Measurements from ENCODE around the gene URAD. TPM values are rescaled to one million over a fixed set of nuclear protein-coding genes. Genes with fewer than 3 reads are reported as not detected.

URAD gene
- total RNA-seq, 1 experiment from 2014 or later: not detected

DNA sequence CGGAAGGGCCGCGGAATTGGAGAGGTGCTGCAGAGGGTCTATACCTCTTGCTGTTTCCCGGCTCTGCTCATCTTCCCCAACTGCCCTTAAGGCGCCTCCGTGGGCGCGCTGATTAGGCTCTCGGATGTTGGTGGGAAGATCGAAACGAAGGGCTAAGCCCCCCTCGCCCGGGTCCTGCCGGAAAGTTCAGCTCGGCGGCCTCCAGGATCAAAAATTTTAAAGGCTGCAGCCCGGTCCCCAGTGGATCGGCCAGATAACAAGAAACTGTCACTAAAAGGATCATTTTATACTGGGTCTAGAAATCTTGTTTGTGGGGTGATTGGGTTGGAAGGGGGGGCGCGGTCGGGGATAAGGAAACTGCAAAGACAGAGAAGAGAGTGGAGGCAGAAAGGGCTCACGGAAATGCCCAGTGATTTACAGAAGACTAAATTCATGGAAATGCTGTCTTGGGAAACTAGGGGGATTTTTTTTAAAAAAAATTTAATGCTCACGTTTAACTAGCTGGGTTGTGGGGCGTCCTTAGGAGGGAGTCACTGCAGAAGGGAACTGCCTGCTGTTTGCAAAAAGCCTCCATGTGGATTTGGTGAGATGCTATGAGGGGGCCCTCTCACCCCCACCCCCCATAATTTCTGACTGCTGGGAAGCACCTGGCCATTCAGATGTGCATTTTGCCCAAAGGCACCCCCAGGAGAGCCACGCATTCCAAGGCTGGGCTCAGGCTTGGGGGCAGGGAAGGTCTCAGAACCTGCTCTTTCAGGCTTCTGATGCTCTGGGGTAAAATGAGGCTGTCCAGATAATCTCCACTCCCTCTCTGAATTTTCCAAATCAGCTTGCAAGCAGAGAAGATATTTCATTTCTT, 27.0 kb downstream of the URAD start:
- peaks cover 28% of the 10 kb centered on the region for H3K4me1 ChIP-seq (ENCODE audit: insufficient read depth, low read length)
- no peaks in the 10 kb centered on the region for H4K20me1 ChIP-seq (ENCODE audit: low read length)
- H3K27me3 ChIP-seq (ENCODE audit: low read length): peaks cover 30% of the 10 kb centered on the region
- no TSS peak for BruUV-seq (replicated peaks)
- H2AFZ ChIP-seq (ENCODE audit: low read length): peak overlapping the region; percentile 67
- ATAC-seq: no peak
- H3K4me2 ChIP-seq (ENCODE audit: low read length): peak overlapping the region; percentile 84
- intact Hi-C loops (cut with micrococcal nuclease): no loop called here
- H3K9ac ChIP-seq (ENCODE audit: low read length): peak overlapping the region; percentile 29; the same call in 1 of the 2 replicates
- DNase-seq: no peak
- H3K9me2 ChIP-seq (replicated peaks; ENCODE audit: low read length): no peaks in the 10 kb centered on the region
- H3K79me2 ChIP-seq (ENCODE audit: low read length): no peaks in the 10 kb centered on the region
- CTCF ChIA-PET: interaction anchor here (0.6 to 0.7 kb wide), 2 partner anchors 92 to 977 kb away, joined by 4 read pairs; no protein-coding TSS in a partner anchor
- POLR2A ChIA-PET (ENCODE audit: unreplicated experiment): no interaction called here
- TF ChIP-seq EZH2phosphoT487 (IDR thresholded peaks at IDR 0.05; ENCODE audit: borderline replicate concordance, low read length) (no peak), EZH2 (IDR thresholded peaks at IDR 0.05; ENCODE audit: low read length, unreplicated experiment) (no peak)
- TF ChIP-seq, protein P1, sequence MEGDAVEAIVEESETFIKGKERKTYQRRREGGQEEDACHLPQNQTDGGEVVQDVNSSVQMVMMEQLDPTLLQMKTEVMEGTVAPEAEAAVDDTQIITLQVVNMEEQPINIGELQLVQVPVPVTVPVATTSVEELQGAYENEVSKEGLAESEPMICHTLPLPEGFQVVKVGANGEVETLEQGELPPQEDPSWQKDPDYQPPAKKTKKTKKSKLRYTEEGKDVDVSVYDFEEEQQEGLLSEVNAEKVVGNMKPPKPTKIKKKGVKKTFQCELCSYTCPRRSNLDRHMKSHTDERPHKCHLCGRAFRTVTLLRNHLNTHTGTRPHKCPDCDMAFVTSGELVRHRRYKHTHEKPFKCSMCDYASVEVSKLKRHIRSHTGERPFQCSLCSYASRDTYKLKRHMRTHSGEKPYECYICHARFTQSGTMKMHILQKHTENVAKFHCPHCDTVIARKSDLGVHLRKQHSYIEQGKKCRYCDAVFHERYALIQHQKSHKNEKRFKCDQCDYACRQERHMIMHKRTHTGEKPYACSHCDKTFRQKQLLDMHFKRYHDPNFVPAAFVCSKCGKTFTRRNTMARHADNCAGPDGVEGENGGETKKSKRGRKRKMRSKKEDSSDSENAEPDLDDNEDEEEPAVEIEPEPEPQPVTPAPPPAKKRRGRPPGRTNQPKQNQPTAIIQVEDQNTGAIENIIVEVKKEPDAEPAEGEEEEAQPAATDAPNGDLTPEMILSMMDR (conservative IDR thresholded peaks at IDR 0.05; ENCODE audit: low read depth, low read length): no peak
- no peaks in the 10 kb centered on the region for H3K36me3 ChIP-seq (ENCODE audit: low read depth, low read length)
- H3K27ac ChIP-seq (ENCODE audit: low read length): no peak overlapping the region
- no peaks in the 10 kb centered on the region for H3K9me3 ChIP-seq (ENCODE audit: low read length)
- no peaks in the 10 kb centered on the region for H3F3A ChIP-seq (ENCODE audit: low read length, unreplicated experiment)
- peak overlapping the region; percentile 61 for H3K4me3 ChIP-seq (ENCODE audit: low read length)

DNA sequence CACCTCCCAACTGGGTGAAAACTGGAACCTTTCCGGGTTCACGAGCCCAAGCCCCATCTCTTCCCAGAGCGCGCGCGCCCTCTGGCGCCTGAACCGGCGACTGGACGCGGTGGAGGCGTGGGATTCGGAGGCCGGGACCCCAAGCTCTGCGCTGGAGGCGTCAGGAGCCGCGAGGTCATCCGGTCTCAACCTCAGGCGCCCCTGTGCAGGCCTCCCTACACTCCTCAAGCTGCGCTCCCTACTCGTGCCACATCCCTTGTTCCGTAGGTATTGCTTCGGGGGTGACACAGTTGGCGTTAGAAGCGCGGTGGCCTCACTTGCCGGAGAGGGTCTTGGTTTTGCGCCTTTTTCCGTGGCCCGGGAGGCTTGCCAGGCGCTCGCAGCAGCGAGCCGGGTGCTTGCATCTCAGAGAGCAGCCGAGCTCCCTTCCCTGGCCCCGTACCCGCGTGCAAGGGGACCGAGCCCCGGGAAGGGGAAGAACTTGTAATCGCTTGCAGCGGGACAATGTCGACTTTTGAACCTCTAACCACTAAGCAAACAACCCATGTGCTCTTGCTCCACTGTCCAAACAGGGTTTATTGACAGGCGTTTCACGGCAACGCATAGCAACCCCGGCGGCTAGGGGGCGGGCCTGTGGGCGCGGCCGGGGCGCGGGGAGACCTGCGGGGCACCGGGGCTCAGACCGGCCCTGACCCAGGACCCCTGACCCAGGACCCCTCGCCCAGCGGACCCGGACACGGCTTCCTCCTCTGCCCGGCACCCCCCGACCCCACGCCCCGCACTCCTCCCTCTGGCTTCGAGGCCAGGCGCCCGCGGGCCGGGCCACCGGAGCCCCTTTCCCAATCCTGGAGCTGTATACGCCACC, 27.9 kb downstream of the URAD start:
- H4K20me1 ChIP-seq (ENCODE audit: low read length): no peaks in the 10 kb centered on the region
- H3K9me2 ChIP-seq (replicated peaks; ENCODE audit: low read length): no peaks in the 10 kb centered on the region
- peaks cover 28% of the 10 kb centered on the region for H3K4me1 ChIP-seq (ENCODE audit: insufficient read depth, low read length)
- H2AFZ ChIP-seq (ENCODE audit: low read length): peak overlapping the region; percentile 67
- no TSS peak for BruUV-seq (replicated peaks)
- no peaks in the 10 kb centered on the region for H3K36me3 ChIP-seq (ENCODE audit: low read depth, low read length)
- no peaks in the 10 kb centered on the region for H3F3A ChIP-seq (ENCODE audit: low read length, unreplicated experiment)
- ATAC-seq (peak; percentile 88), DNase-seq (peak; percentile 78)
- H3K27me3 ChIP-seq (ENCODE audit: low read length): peaks cover 21% of the 10 kb centered on the region
- H3K4me3 ChIP-seq (ENCODE audit: low read length): peak overlapping the region; percentile 61
- CTCF ChIA-PET: no interaction called here
- POLR2A ChIA-PET (ENCODE audit: unreplicated experiment): no interaction called here
- intact Hi-C loops (cut with micrococcal nuclease): no loop called here
- peak overlapping the region; percentile 29; the same call in 1 of the 2 replicates for H3K9ac ChIP-seq (ENCODE audit: low read length)
- H3K4me2 ChIP-seq (ENCODE audit: low read length): peak overlapping the region; percentile 84
- H3K9me3 ChIP-seq (ENCODE audit: low read length): no peaks in the 10 kb centered on the region
- TF ChIP-seq, protein P1 (conservative IDR thresholded peaks at IDR 0.05; ENCODE audit: low read depth, low read length): peak; percentile 61
- TF ChIP-seq EZH2phosphoT487 (IDR thresholded peaks at IDR 0.05; ENCODE audit: borderline replicate concordance, low read length) (no peak), EZH2 (IDR thresholded peaks at IDR 0.05; ENCODE audit: low read length, unreplicated experiment) (no peak)
- no peaks in the 10 kb centered on the region for H3K79me2 ChIP-seq (ENCODE audit: low read length)
- peak overlapping the region; percentile 14 for H3K27ac ChIP-seq (ENCODE audit: low read length)

Data from PC-3 (cell line).